Mesothelial cell of epicardium (in vitro differentiated cells): ENCODE results near the gene CHRM4. TPM values are rescaled to one million over a fixed set of nuclear protein-coding genes. Genes with fewer than 3 reads are reported as not detected.

Experiments used
- DNase-seq, 2 experiments: peaks; one replicate each; pipeline ENCODE4 v3.0.0; 2021; ENCODE audit warnings: low spot score in 2 of 2; ENCODE audit not compliant: unreplicated experiment in 2 of 2
- H3K27ac Mint-ChIP-seq: 2 replicates; pipeline ENCODE4 v1.8.0; 2021; ENCODE audit warnings: mixed read lengths
- H3K27me3 Mint-ChIP-seq: 2 replicates; pipeline ENCODE4 v1.8.0; 2021; ENCODE audit warnings: low read depth, mixed read lengths
- H3K36me3 Mint-ChIP-seq: 2 replicates; pipeline ENCODE4 v1.8.0; 2021; ENCODE audit warnings: mixed read lengths
- H3K4me1 Mint-ChIP-seq: 2 replicates; pipeline ENCODE4 v1.8.0; 2021; ENCODE audit warnings: mixed read lengths
- H3K4me3 Mint-ChIP-seq: 2 replicates; pipeline ENCODE4 v1.8.0; 2021; ENCODE audit warnings: mild to moderate bottlenecking, moderate library complexity, mixed read lengths
- H3K9me3 Mint-ChIP-seq: 2 replicates; pipeline ENCODE4 v1.8.0; 2021; ENCODE audit warnings: mixed read lengths
- total RNA-seq: library from RNA; stranded (reverse); gene quantifications from 3 replicates; pipeline ENCODE4 v1.2.1, GENCODE V29; 2021
- TF ChIP-seq, protein P1 (sequence below): fragments of 200-600 bp; sonication (generic); IDR thresholded peaks from one replicate; pipeline ENCODE4 v1.5.0; 2021; ENCODE audit warnings: antibody characterized with exemption; ENCODE audit not compliant: unreplicated experiment

The CHRM4 gene
- total RNA-seq, 1 donor from 2014 or later, result 0.42 TPM

DNA sequence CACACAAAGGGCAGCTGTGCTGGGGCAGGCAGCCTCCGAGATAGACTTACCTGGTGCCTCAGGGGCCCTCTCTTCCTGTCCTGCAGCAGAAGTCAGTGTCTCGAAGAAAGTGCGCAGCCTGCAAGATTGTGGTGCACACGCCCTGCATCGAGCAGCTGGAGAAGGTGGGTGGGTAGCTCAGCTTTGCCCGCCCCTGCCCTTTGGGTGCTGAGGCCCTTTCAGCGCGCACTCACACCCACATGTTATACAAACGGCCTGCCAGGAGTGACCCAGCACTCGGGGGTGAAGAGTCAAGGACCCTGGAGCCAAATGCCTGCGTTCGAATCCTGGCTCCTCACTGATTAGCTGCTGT lies 23.7 kb downstream of the CHRM4 start:
- Mint-ChIP-seq H3K4me3 (no peak overlapping the region), H3K27me3 (no peaks in the 10 kb centered on the region), H3K9me3 (no peaks in the 10 kb centered on the region), H3K4me1 (peaks cover 18% of the 10 kb centered on the region), H3K36me3 (peaks cover 3% of the 10 kb centered on the region), H3K27ac (no peak overlapping the region)
- no peak for DNase-seq
- TF ChIP-seq, protein P1, sequence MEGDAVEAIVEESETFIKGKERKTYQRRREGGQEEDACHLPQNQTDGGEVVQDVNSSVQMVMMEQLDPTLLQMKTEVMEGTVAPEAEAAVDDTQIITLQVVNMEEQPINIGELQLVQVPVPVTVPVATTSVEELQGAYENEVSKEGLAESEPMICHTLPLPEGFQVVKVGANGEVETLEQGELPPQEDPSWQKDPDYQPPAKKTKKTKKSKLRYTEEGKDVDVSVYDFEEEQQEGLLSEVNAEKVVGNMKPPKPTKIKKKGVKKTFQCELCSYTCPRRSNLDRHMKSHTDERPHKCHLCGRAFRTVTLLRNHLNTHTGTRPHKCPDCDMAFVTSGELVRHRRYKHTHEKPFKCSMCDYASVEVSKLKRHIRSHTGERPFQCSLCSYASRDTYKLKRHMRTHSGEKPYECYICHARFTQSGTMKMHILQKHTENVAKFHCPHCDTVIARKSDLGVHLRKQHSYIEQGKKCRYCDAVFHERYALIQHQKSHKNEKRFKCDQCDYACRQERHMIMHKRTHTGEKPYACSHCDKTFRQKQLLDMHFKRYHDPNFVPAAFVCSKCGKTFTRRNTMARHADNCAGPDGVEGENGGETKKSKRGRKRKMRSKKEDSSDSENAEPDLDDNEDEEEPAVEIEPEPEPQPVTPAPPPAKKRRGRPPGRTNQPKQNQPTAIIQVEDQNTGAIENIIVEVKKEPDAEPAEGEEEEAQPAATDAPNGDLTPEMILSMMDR, result no peak

DNA sequence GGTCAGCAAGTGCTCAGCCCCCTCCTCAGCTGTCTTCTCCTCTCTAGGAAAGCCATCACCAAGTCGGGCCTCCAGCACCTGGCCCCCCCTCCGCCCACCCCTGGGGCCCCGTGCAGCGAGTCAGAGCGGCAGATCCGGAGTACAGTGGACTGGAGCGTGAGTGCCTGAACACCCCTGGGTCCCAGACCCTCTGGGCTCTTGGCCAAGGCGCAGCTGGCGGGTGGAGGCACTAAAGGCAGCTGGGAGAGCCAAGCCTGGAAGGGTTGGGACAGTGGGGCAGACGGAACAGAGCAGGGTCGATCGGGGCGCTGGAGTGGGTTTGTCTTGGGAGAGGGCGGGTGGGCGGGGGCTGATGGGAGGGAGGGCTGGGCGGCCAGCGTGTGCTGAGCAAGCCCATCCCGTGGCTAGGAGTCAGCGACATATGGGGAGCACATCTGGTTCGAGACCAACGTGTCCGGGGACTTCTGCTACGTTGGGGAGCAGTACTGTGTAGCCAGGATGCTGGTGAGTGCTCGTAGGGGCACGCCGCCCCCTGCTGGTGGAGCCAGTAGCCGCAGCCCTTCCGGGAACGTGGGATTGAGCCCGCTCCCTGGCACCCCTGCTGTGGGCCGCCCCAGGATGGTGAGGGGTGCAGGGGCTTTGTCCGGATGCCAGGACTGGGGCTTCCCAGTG lies 24.2 kb downstream of the CHRM4 start:
- DNase-seq, result peak in 1 of 2 experiments; percentile 82
- peaks cover 3% of the 10 kb centered on the region for H3K36me3 Mint-ChIP-seq

GRCh38 chr11:46366661-46367161 lies 24.9 kb downstream of the CHRM4 start:
- DNase-seq, result no peak
- TF ChIP-seq, protein P1, result no peak
- Mint-ChIP-seq H3K27me3 (no peaks in the 10 kb centered on the region), H3K4me3 (no peak overlapping the region), H3K36me3 (peaks cover 3% of the 10 kb centered on the region), H3K27ac (no peak overlapping the region), H3K9me3 (no peaks in the 10 kb centered on the region), H3K4me1 (peaks cover 21% of the 10 kb centered on the region)

More for the DNA sequence above, 24.2 kb downstream of the CHRM4 start:
- Mint-ChIP-seq H3K27me3 (no peaks in the 10 kb centered on the region), H3K27ac (peak overlapping the region; percentile 25), H3K4me1 (peaks cover 20% of the 10 kb centered on the region), H3K9me3 (no peaks in the 10 kb centered on the region), H3K4me3 (peak overlapping the region; percentile 10)
- TF ChIP-seq, protein P1, result peak; percentile 93

GRCh38 chr11:46366260-46366659 lies 25.3 kb downstream of the CHRM4 start:
- Mint-ChIP-seq H3K4me3 (no peak overlapping the region), H3K27me3 (no peaks in the 10 kb centered on the region), H3K36me3 (peaks cover 3% of the 10 kb centered on the region), H3K27ac (no peak overlapping the region), H3K4me1 (peaks cover 24% of the 10 kb centered on the region), H3K9me3 (no peaks in the 10 kb centered on the region)
- TF ChIP-seq, protein P1, result no peak
- no peak for DNase-seq

- TF ChIP-seq, protein P1, result no peak
- H3K4me1 Mint-ChIP-seq, result peaks cover 26% of the 10 kb centered on the region
- H3K9me3 Mint-ChIP-seq, result no peaks in the 10 kb centered on the region
- DNase-seq, result no peak
- H3K27ac Mint-ChIP-seq, result peak overlapping the region; percentile 58
- no peak overlapping the region for H3K4me3 Mint-ChIP-seq
- H3K27me3 Mint-ChIP-seq, result no peaks in the 10 kb centered on the region
- H3K36me3 Mint-ChIP-seq, result peaks cover 1% of the 10 kb centered on the region
These were observed 26.8 kb downstream of the CHRM4 start for GRCh38 chr11:46364791-46365190.

DNA sequence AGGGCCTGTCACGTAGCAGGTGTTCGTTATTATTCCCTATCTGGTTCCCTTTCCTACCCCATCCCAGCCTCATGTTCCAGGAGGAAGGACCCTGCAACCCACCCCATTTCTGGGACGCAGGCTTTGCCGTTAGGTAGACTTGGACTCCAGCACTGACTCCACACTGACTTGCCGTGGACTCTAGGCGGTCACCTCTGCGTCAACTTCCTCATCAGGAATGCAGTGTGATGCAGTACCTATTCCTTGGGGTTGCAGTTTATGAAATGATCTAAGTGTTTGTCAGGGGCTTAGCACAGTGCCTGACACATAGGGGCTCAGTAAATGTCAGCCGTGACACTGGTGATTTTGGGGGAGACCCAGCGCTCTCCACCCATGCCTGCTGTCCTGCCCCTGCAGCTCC lies 27.5 kb downstream of the CHRM4 start:
- peaks cover 21% of the 10 kb centered on the region for H3K4me1 Mint-ChIP-seq
- no peak overlapping the region for H3K4me3 Mint-ChIP-seq
- no peak for DNase-seq
- H3K27ac Mint-ChIP-seq, result no peak overlapping the region
- no peaks in the 10 kb centered on the region for H3K9me3 Mint-ChIP-seq
- TF ChIP-seq, protein P1, result no peak
- H3K36me3 Mint-ChIP-seq, result peaks cover 1% of the 10 kb centered on the region
- H3K27me3 Mint-ChIP-seq, result no peaks in the 10 kb centered on the region
